Activated naive CD4-positive, alpha-beta T cell treated with anti-CD3 and anti-CD28 coated beads for 36 hours (primary cell): ENCODE measurements around the gene SGSH. TPM values are rescaled to one million over a fixed set of nuclear protein-coding genes. Genes with fewer than 3 reads are reported as not detected.
A peak's percentile ranks its signal among the peaks of the same experiment; 100 is the strongest.

ENCODE experiments used
- CTCF ChIA-PET: fragments of 350-600 bp; sonication (Branson Sonifier 250); formaldehyde crosslinking; loops from one replicate; lab custom pipeline; 2021; ENCODE audit warnings: antibody characterized with exemption; lab: Charles Lee
- DNase-seq: peaks from one replicate; pipeline ENCODE4 v3.0.0-alpha.2; 2020
- H3K27ac Mint-ChIP-seq: one replicate; pipeline ENCODE4 v1.8.0; 2021; ENCODE audit warnings: mild to moderate bottlenecking, mixed read lengths
- H3K27me3 Mint-ChIP-seq: one replicate; pipeline ENCODE4 v1.8.0; 2021; ENCODE audit warnings: low read depth, mixed read lengths
- H3K36me3 Mint-ChIP-seq: one replicate; pipeline ENCODE4 v1.8.0; 2021; ENCODE audit warnings: low read depth, mixed read lengths
- H3K4me1 Mint-ChIP-seq: one replicate; pipeline ENCODE4 v1.8.0; 2021; ENCODE audit warnings: low read depth, mixed read lengths
- H3K4me3 Mint-ChIP-seq: one replicate; pipeline ENCODE4 v1.8.0; 2021; ENCODE audit warnings: mild to moderate bottlenecking, moderate library complexity, mixed read lengths
- H3K9me3 Mint-ChIP-seq: one replicate; pipeline ENCODE4 v1.8.0; 2021; ENCODE audit warnings: mixed read lengths
- intact Hi-C: fragments of 100-400 bp; cut with micrococcal nuclease; formaldehyde crosslinking; loops from one replicate; pipeline ENCODE4 v1.15.1; 2023
- total RNA-seq, 2 experiments: library from RNA; stranded (reverse); gene quantifications; one replicate each; pipeline ENCODE4 v1.2.3, GENCODE V29; 2021

SGSH gene
- total RNA-seq, 2 experiments from 2014 or later: 30.3 to 32.1 TPM

DNA sequence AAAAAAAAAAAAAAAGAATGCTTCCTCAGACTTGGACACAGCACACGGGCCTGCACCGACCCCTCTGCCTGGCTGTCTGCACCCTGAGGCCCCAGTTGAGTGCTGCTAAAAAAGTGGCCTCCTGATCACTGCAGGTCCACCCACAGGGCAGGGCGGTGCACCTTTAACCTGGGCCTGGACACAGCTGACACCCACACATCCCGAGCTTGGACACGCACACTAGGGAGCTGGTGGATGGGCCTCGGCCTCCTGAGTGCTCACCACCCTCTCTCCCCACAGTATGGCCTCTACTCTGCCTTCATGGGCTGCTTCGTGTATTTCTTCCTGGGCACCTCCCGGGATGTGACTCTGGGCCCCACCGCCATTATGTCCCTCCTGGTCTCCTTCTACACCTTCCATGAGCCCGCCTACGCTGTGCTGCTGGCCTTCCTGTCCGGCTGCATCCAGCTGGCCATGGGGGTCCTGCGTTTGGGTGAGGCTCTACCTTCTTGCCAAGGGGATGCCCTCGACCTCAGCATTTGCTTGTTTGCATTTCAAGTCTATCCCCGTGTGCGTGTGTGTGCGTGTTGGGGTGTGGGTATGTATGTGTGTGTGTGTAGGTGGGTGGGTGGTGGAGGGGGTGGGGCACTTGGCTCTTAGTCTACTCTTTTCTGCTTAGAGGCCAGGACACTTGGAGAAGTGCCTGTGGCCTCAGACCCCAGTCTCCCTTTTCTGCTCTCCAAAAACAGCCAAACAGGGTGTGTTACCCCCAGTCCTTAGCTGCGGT lies 2.4 kb upstream of the SGSH start:
- no peak overlapping the region for H3K27ac Mint-ChIP-seq
- no peak overlapping the region for H3K4me3 Mint-ChIP-seq
- intact Hi-C loops: no loop called here
- CTCF ChIA-PET: no interaction called here
- DNase-seq: no peak
- no peaks in the 10 kb centered on the region for H3K9me3 Mint-ChIP-seq
- peaks cover 4% of the 10 kb centered on the region for H3K36me3 Mint-ChIP-seq
- no peaks in the 10 kb centered on the region for H3K27me3 Mint-ChIP-seq
- peaks cover 16% of the 10 kb centered on the region for H3K4me1 Mint-ChIP-seq

DNA sequence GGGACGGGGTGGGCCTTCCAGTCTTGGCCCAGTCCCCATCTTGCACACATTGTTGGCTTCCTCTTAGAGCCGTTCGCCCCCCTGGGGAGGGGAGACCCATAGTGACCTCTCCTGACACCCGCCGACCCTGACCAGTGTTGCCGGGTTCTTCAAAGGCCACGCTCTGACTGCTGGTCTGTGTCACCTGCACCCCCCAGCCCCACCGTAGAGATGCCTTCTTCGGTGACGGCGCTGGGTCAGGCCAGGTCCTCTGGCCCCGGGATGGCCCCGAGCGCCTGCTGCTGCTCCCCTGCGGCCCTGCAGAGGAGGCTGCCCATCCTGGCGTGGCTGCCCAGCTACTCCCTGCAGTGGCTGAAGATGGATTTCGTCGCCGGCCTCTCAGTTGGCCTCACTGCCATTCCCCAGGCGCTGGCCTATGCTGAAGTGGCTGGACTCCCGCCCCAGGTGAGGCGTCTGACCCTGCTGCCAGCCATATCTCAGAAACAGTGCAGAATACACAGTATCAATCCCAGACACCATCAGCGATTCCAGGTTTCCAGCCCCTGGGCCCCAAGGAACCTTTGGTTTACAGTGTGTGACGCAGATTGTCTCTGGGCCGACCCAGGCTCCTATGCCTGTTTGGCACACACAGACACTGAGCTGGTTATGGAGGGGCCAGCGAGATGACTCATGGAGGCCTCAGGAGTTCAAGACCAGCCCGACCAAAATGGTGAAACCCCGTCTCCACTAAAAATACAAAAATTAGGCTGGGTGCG lies 1.4 kb upstream of the SGSH start:
- peaks cover 6% of the 10 kb centered on the region for H3K36me3 Mint-ChIP-seq
- intact Hi-C loops: no loop called here
- no peak for DNase-seq
- H3K4me3 Mint-ChIP-seq: peak overlapping the region; percentile 67
- no peaks in the 10 kb centered on the region for H3K9me3 Mint-ChIP-seq
- peaks cover 19% of the 10 kb centered on the region for H3K4me1 Mint-ChIP-seq
- H3K27me3 Mint-ChIP-seq: no peaks in the 10 kb centered on the region
- CTCF ChIA-PET: no interaction called here
- no peak overlapping the region for H3K27ac Mint-ChIP-seq

DNA sequence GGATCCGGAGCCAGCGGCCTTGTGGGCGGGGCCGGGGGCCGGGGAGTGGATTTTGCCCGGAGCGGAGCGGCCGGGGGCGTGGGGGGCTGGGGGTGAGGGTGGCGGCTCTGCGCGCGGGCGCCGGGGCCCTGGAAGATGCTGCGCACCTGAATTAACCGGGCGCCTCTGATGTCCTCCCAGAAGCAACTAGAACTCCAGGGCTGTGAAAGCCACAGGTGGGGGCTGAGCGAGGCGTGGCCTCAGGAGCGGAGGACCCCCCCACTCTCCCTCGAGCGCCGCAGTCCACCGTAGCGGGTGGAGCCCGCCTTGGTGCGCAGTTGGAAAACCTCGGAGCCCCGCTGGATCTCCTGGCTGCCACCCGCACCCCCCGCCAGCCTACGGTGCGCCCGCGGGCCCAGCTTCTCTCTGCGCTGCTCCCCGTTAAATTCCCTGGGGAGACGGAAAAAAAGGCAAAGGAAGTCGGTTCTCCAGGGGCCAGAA lies 643 bp upstream of the SGSH start:
- intact Hi-C loops: no loop called here
- Mint-ChIP-seq H3K4me1 (peaks cover 19% of the 10 kb centered on the region), H3K27me3 (no peaks in the 10 kb centered on the region), H3K36me3 (peaks cover 6% of the 10 kb centered on the region), H3K9me3 (no peaks in the 10 kb centered on the region), H3K4me3 (peak overlapping the region; percentile 67), H3K27ac (no peak overlapping the region)
- CTCF ChIA-PET: no interaction called here
- DNase-seq: no peak

DNA sequence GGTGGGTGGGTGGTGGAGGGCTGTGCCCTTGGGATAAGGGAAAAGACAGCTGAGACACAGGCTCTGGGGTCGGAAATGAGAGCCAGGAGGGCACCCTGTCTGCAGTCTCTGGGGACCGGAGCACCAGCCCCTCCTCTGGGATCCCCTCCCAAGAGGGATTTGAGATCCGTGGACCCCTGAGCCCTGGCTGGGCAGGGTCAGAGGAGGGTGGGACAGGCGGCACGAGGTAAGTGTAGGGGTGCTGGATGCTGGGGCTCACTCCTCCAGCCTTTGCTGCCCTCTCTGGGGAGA lies 425 bp downstream of the SGSH start:
- intact Hi-C loops: loop anchor here (1.0 to 2.0 kb wide), 3 partner anchors 35 to 72 kb away; partner anchors contain the start of gene EIF4A3
- CTCF ChIA-PET: no interaction called here

DNA sequence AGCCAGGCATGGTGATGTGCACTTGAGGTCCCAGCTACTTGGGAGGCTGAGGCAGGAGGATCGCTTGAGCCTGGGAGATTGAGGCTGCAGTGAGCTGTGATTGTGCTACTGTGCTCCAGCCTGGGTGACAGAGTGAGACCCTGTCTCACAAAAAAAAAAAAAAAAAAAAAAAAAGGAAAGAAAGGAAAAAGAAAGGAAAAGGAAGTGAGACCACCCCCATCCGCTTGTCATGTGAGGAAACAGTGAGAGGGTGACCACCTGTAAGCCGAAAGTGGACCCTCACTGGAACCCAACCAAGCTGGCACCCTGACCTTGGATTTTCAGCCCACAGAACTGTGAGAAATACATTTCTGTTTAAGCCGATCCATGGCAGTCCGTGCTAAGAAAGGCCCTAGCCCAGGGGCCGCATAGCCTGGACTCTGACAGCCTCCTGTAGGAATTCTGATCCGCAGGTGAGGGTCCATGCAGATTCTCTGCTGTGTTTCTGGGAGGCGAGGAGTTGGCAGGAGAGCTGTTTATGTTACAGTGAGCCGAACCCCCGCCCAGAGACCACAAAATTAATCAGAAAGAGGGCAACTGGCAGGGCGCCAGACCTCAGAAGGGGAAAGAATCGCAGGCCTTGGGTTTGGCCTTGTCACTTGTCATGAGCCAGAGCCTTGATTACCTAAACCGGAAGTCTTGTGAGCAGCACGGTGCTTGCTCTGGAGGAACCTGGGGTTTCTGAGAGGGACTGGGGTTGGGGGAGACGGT lies 945 bp downstream of the SGSH start:
- intact Hi-C loops: loop anchor here (1.0 to 2.0 kb wide), 3 partner anchors 35 to 72 kb away; partner anchors contain the start of gene EIF4A3
- H3K27me3 Mint-ChIP-seq: no peaks in the 10 kb centered on the region
- peak; percentile 97 for DNase-seq
- peak overlapping the region; percentile 88 for H3K27ac Mint-ChIP-seq
- peaks cover 8% of the 10 kb centered on the region for H3K36me3 Mint-ChIP-seq
- peak overlapping the region; percentile 88 for H3K4me3 Mint-ChIP-seq
- no peaks in the 10 kb centered on the region for H3K9me3 Mint-ChIP-seq
- peaks cover 19% of the 10 kb centered on the region for H3K4me1 Mint-ChIP-seq
- CTCF ChIA-PET: interaction anchor here (0.6 to 0.8 kb wide), 2 partner anchors 23 to 115 kb away, joined by 3 to 4 read pairs; no protein-coding TSS in a partner anchor

More for the DNA sequence above, 425 bp downstream of the SGSH start:
- H3K4me3 Mint-ChIP-seq: peak overlapping the region; percentile 88
- peaks cover 19% of the 10 kb centered on the region for H3K4me1 Mint-ChIP-seq
- H3K27ac Mint-ChIP-seq: peak overlapping the region; percentile 88
- DNase-seq: no peak
- no peaks in the 10 kb centered on the region for H3K27me3 Mint-ChIP-seq
- H3K36me3 Mint-ChIP-seq: peaks cover 6% of the 10 kb centered on the region
- no peaks in the 10 kb centered on the region for H3K9me3 Mint-ChIP-seq

DNA sequence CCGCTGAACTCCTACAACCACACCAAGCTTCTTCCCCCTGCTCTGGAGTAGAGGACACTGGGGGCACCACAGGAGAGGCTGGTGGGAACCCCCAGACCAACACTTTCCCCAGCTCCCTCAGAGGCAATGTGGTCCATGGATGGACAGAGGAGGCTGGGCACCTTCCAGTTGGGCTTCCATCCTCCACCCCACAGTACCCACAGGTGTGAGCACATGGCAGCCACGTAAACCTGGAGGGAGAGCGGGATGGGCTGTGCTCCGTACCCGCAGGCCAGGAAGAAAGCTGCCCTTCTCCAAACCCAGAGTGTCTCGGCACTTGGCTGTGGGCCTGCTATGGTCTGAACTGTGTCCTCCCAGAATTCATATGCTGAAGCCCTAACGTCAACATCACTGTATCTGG lies 1.7 kb downstream of the SGSH start:
- CTCF ChIA-PET: interaction anchor here (0.5 to 0.8 kb wide), 3 partner anchors 15 to 115 kb away, joined by 3 to 4 read pairs (median 3); no protein-coding TSS in a partner anchor
- H3K36me3 Mint-ChIP-seq: peaks cover 8% of the 10 kb centered on the region
- peak overlapping the region; percentile 53 for H3K27ac Mint-ChIP-seq
- H3K27me3 Mint-ChIP-seq: no peaks in the 10 kb centered on the region
- intact Hi-C loops: loop anchor here (2.0 kb wide), 1 partner anchor 40 kb away; no protein-coding TSS in a partner anchor
- peaks cover 15% of the 10 kb centered on the region for H3K4me1 Mint-ChIP-seq
- DNase-seq: no peak
- peak overlapping the region; percentile 50 for H3K4me3 Mint-ChIP-seq
- no peaks in the 10 kb centered on the region for H3K9me3 Mint-ChIP-seq

DNA sequence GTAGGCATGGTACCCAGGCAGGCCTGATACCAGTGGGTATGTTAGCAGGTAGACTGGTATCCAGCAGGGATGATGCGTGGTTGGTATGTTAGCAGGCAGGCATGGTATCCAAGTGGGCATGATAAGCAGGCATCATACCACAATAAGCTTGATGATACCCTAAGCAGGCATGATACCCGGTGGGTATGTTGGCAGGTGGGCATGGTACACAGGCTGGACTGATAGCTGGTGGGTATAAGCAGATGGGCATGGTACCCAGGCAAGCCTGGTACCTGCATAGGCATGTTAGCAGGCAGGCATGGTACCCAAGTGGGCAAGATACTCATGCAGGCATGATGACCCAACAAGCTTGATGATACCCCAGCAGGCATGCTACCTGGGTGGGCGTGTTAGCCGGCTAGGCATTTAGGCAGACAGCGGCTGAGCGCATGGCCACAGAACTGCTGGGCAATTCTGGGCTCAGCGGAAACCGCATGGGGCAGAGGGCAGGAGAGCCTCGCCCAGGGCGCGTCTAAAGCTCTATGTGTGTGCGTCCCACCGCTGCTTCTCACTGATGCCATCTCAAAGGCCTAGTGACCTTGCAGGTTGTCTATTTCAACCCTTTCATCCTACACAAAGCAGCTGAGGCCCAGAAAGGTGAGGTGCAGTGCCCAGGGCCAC lies 2.3 kb downstream of the SGSH start:
- Mint-ChIP-seq H3K36me3 (peaks cover 8% of the 10 kb centered on the region), H3K27ac (no peak overlapping the region)
- CTCF ChIA-PET: interaction anchor here (0.5 kb wide), 1 partner anchor 15 kb away, joined by 3 read pairs; no protein-coding TSS in a partner anchor

DNA sequence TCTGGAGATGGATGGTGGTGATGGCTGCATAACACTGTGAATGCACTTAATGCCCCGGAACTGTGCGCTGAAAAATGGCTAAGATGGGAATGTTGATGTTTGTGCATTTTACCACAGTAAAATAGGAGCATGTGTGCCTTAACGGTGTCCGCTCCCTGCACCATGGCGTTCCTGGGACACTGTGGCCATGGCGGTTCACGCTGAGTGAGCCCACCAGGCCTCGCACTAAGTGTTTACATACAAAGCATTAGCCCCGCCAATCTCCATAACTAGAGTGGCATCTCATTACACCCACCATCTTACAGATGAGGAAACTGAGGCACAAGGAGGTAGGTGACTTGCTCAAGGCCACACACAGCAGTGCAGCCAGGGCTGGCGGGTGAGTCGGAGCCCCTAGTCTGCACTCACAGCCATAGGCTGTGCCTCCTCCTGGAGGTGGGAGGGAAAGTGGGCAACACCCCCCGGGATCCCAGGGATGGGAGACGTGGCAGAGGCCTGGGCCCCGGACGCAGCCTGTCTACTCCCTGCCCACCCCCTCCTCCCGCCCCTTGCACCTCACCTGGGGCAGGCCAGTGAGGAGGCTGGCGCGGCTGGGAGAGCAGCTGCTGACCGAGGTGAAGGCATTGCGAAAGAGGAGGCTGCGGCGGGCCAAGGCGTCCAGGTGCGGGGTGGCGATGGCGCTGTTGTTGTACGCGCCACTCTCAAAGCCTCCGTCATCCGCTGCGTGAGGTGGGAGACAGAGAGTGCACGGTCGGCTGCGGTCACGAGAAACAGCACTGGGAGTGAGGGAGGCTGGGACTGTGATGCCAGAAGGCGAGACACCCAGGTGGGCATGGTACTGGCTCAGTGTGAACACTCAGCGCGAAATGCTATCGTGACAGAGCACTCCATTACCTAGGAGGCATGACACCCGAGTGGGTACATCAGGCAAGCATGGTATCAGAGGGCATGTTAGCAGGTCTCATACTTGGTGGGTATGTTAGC lies 3.4 kb downstream of the SGSH start:
- H3K9me3 Mint-ChIP-seq: no peaks in the 10 kb centered on the region
- H3K27ac Mint-ChIP-seq: no peak overlapping the region
- DNase-seq: no peak
- CTCF ChIA-PET: interaction anchor here (0.6 kb wide), 2 partner anchors 145 to 212 kb away, joined by 4 to 7 read pairs; no protein-coding TSS in a partner anchor
- H3K4me3 Mint-ChIP-seq: no peak overlapping the region
- H3K36me3 Mint-ChIP-seq: peaks cover 8% of the 10 kb centered on the region
- no peaks in the 10 kb centered on the region for H3K27me3 Mint-ChIP-seq
- peaks cover 15% of the 10 kb centered on the region for H3K4me1 Mint-ChIP-seq
- intact Hi-C loops: no loop called here

More for the DNA sequence above, 2.3 kb downstream of the SGSH start:
- DNase-seq: no peak
- no peak overlapping the region for H3K4me3 Mint-ChIP-seq
- H3K4me1 Mint-ChIP-seq: peaks cover 15% of the 10 kb centered on the region
- intact Hi-C loops: loop anchor here (2.0 kb wide), 1 partner anchor 41 kb away; no protein-coding TSS in a partner anchor
- no peaks in the 10 kb centered on the region for H3K27me3 Mint-ChIP-seq
- H3K9me3 Mint-ChIP-seq: no peaks in the 10 kb centered on the region

DNA sequence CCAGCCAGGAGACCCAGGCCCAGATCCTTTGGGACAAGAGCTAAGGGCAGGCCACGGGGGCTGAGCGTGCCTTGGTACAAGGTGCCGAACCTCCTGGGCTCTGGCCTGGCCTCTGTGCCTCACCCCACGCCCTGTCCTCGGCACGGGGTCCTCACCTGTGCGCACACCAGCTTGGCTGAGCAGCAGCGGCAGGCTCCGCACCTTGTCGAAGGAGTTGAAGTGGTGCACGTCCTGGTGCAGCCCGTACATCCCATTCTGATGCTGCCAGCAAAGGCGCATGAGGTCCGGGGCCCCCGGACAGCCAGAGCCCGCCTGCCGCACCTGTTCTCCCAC lies 5.3 kb downstream of the SGSH start:
- Mint-ChIP-seq H3K27me3 (no peaks in the 10 kb centered on the region), H3K36me3 (peaks cover 14% of the 10 kb centered on the region), H3K27ac (no peak overlapping the region), H3K9me3 (no peaks in the 10 kb centered on the region), H3K4me1 (peaks cover 15% of the 10 kb centered on the region), H3K4me3 (no peak overlapping the region)
- intact Hi-C loops: no loop called here
- CTCF ChIA-PET: interaction anchor here (1.1 kb wide), 1 partner anchor 38 kb away, joined by 3 read pairs; no protein-coding TSS in a partner anchor
- no peak for DNase-seq

DNA sequence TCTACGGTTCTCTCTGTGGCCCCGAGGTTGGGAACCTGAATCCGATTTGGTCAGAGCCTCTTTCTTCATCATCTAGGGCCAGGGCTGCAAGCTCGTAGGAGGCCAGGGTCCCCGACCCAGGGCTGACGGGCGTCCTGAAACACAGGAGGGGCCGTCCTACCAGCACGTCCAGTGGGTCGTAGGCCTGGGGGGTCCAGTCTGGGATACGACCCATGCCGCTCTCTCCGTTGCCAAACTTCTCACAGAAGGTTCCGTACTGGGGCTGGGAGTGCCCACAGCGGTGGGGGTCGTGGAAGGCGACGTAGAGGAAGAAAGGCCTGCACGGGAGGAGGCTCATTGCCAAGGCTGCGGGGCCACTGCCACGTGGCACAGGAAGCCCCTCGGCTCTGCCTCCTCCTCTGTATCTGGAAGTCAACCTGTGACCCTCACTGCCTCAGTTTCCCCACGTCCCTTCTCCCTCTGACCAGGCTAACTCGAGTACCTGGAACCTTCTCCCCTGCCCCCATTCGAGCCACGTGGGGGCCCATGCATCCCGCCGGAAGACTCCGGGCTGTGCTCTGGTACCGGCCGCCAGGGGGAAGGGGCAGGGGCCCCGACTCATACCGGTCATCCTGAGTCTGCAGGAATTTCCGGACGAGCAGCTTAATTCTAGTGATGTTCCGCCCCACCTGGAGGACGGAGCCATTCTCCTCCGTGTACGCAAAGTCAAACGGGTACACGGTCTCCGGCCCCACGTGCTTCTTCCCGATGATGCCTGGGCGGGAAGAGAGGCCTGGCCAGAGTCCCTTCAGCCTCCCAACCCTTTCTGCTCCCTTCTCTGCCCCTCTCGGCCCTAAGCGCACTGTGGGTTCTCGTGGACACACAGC lies 5.9 kb downstream of the SGSH start:
- H3K36me3 Mint-ChIP-seq: peaks cover 10% of the 10 kb centered on the region
- CTCF ChIA-PET: interaction anchor here (1.1 kb wide), 1 partner anchor 38 kb away, joined by 3 read pairs; no protein-coding TSS in a partner anchor
- no peak overlapping the region for H3K27ac Mint-ChIP-seq
- DNase-seq: no peak
- no peak overlapping the region for H3K4me3 Mint-ChIP-seq
- H3K9me3 Mint-ChIP-seq: no peaks in the 10 kb centered on the region
- peaks cover 13% of the 10 kb centered on the region for H3K4me1 Mint-ChIP-seq
- H3K27me3 Mint-ChIP-seq: no peaks in the 10 kb centered on the region
- intact Hi-C loops: no loop called here
